Ishikawa (cell line): ENCODE results near the gene LYRM7.
A peak's percentile ranks its signal among the peaks of the same experiment; 100 is the strongest.

Experiments used
- CEBPB ChIP-seq: IDR thresholded peaks from 2 replicates; pipeline ENCODE4 v1.6.1; 2012
- CREB1 ChIP-seq: IDR thresholded peaks from 2 replicates; pipeline ENCODE4 v1.6.1; 2012; ENCODE audit warnings: low read depth
- EGR1 ChIP-seq: IDR thresholded peaks from 2 replicates; pipeline ENCODE4 v1.6.1; 2012
- EP300 ChIP-seq: IDR thresholded peaks from 2 replicates; pipeline ENCODE4 v1.6.1; 2012; ENCODE audit warnings: borderline replicate concordance
- FOXM1 ChIP-seq: IDR thresholded peaks from 2 replicates; pipeline ENCODE4 v1.6.1; 2012; ENCODE audit warnings: low read depth, borderline replicate concordance
- MAX ChIP-seq: IDR thresholded peaks from 2 replicates; pipeline ENCODE4 v1.6.1; 2012
- NFIC ChIP-seq: IDR thresholded peaks from 2 replicates; pipeline ENCODE4 v1.6.1; 2012
- RAD21 ChIP-seq: IDR thresholded peaks from 2 replicates; pipeline ENCODE4 v1.6.1; 2012; ENCODE audit warnings: low read depth
- REST ChIP-seq: IDR thresholded peaks from 2 replicates; pipeline ENCODE4 v1.6.1; 2012; ENCODE audit warnings: low read depth, mild to moderate bottlenecking
- TAF1 ChIP-seq: IDR thresholded peaks from 2 replicates; pipeline ENCODE4 v1.6.1; 2012; ENCODE audit warnings: low read depth, mild to moderate bottlenecking
- TCF12 ChIP-seq: IDR thresholded peaks from 2 replicates; pipeline ENCODE4 v1.6.1; 2012; ENCODE audit warnings: low read depth
- TEAD4 ChIP-seq: IDR thresholded peaks from 2 replicates; pipeline ENCODE4 v1.6.1; 2012
- USF1 ChIP-seq: IDR thresholded peaks from 2 replicates; pipeline ENCODE4 v1.6.1; 2012
- YY1 ChIP-seq: IDR thresholded peaks from 2 replicates; pipeline ENCODE4 v1.6.1; 2012; ENCODE audit warnings: low read depth
- ZBTB7A ChIP-seq: IDR thresholded peaks from 2 replicates; pipeline ENCODE4 v1.6.1; 2012; ENCODE audit warnings: low read depth

The LYRM7 gene

GRCh38 chr5:131170540-131171275 lies at the start of gene LYRM7:
TSS of gene LYRM7 (plus strand) at chr5:131170944. CDS start at chr5:131171021, 77 bp downstream.
- TF ChIP-seq YY1 (peak; percentile 99), MAX (peak; percentile 67), CREB1 (peak; percentile 82), TCF12 (0 out of 2 replicates have a peak, but pooled peaks have one; percentile 41), TAF1 (peak; percentile 70), NFIC (no peak)

- TF ChIP-seq USF1 (no peak), FOXM1 (no peak), TAF1 (no peak), ZBTB7A (no peak), CEBPB (no peak), CREB1 (no peak), REST (no peak), RAD21 (no peak), YY1 (no peak)
Observed at GRCh38 chr5:131129306-131129705, 41.4 kb upstream of the LYRM7 start.

- TF ChIP-seq MAX (no peak), FOXM1 (no peak), TCF12 (no peak), ZBTB7A (no peak), TEAD4 (no peak), TAF1 (no peak), RAD21 (no peak), EP300 (no peak), YY1 (no peak), CEBPB (no peak)
Observed at GRCh38 chr5:131139321-131139720, 31.4 kb upstream of the LYRM7 start.

- TF ChIP-seq CREB1 = no peak
- TF ChIP-seq RAD21 = no peak
- TF ChIP-seq EGR1 = no peak
- no peak for TF ChIP-seq TAF1
- TF ChIP-seq REST = no peak
- no peak for TF ChIP-seq EP300
- TF ChIP-seq CEBPB = no peak
- TF ChIP-seq MAX = no peak
- TF ChIP-seq TEAD4 = no peak
- TF ChIP-seq ZBTB7A = no peak
- TF ChIP-seq FOXM1 = no peak
- no peak for TF ChIP-seq TCF12
- no peak for TF ChIP-seq NFIC
- no peak for TF ChIP-seq USF1
- TF ChIP-seq YY1 = no peak
Observed at GRCh38 chr5:131142970-131143617, 27.6 kb upstream of the LYRM7 start.

- TF ChIP-seq NFIC = no peak
- no peak for TF ChIP-seq CEBPB
- no peak for TF ChIP-seq USF1
- TF ChIP-seq CREB1 = no peak
- no peak for TF ChIP-seq ZBTB7A
- no peak for TF ChIP-seq EP300
- no peak for TF ChIP-seq MAX
- no peak for TF ChIP-seq FOXM1
- no peak for TF ChIP-seq REST
- TF ChIP-seq TAF1 = no peak
- no peak for TF ChIP-seq RAD21
- TF ChIP-seq EGR1 = no peak
- no peak for TF ChIP-seq TEAD4
Observed at GRCh38 chr5:131147258-131147657, 23.5 kb upstream of the LYRM7 start.
